Fibroblast of skin of left biceps (primary cell): ENCODE data around the gene NAV3.

Source experiments
- DNase-seq, 2 experiments: peaks; one replicate each; pipeline ENCODE4 v3.0.0-alpha.2; 2013; ENCODE audit warnings: low read depth in 2 of 2

Gene NAV3

DNA sequence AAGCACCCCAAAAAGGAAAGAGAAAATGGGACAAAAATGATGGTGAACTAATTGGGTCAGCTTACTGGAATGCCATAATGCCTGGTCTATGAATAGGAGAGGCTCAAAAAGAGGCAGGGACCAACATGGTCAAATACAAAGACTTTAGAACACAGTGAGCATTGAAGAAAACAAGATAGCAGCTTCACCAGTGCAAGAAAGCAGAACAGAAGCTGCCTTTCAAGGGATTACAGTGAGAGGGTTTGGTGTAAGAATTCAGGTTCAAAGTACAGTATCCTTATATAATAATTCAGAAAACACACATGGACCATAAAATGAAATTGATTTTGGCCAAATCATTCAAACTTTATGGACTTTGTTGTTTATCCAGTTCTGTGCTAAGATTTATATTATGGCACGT lies 162.1 kb downstream of the NAV3 start:
- no peak for DNase-seq

DNA sequence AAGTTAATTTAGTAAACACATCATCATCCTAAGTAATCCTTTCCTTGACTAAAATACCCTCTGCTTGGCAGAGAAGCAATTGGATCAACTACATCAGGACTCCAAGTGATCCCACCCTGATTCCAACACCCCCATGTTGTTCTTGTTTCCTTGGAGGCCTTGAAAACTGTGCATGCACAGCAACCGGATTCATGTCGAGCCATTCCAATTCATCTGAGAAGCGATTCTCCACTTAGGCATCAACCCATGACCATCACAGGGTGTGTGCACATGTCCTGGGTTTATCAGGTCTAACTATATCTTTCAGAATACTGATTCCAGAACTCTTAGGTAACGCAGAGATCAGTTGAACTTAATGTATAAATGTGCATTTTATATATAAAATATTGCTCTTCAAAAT lies 163.0 kb downstream of the NAV3 start:
- DNase-seq = no peak

DNA sequence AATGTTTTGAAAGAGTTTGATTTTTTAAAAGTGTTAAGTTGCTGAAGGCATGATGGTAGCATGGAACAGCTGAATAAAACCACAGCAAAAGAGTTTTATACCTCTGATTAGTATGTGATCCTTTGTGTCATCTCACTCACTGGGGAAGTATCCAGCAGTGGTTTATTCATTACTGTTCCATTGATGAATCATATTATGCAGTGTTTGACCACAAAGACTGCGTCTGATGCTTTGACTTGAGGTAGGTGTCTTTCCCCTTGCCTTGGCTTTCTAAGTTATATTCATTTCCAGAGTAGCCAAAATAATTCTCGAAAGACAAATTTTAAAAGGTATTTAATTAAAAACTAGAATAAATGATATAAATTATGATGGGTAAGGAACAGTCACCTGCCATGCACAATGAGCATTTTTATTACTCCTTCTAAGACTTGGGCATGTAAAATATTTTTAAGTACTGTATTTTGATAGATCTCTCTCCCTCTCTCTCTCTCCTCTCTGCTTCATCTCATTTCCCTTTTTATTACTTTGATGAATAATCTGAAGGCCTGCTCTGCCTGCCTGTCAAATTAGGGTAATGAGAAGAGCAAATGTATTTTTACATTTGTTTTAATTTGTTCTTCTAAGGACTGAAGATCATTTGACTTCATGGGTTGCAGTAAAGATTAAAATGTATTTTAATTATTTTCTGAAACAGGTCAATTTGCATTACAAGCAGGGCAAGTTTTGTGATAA lies 164.9 kb downstream of the NAV3 start:
- peak; percentile 53 to 54 for DNase-seq

DNA sequence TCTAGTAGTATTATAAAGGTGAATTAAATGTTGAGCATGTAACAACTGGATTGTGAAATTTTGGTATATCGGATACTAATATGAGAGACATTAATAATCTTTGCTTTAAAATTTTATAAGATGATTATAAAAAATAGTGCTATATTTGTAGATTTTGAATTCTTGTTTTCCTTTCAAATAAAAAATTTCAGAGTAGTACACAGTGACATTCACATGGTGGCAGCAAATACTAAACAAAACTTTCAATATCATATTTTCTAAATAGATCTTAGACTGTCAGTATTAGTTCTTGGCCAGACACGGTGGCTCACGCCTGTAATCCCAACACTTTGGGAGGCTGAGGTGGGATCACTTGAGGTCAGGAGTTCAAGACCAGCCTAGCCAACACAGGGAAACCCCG lies 166.0 kb downstream of the NAV3 start:
- DNase-seq = no peak

DNA sequence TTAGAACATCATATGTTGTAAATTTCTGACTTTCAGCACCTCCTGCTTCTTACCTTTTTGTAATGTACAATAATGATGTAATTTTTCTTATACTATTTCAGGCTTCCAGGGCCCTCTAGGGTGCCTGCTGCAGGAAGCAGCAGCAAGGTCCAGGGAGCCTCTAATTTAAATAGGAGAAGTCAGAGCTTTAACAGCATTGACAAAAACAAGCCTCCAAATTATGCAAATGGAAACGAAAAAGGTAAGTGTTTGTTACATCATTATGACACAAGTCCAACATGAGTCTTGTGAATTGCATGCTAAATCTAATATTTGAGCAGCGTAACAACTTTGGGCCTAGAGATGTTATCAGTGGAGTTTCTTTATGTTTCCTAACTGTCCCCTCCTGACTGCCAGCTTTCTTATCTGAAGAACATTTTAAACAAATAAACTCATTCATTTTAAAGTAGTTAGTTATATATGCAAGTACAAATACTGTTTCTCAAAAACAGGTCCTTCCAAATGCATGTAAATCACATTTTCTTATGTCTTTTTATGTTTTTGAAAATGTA lies 167.6 kb downstream of the NAV3 start:
- no peak for DNase-seq

DNA sequence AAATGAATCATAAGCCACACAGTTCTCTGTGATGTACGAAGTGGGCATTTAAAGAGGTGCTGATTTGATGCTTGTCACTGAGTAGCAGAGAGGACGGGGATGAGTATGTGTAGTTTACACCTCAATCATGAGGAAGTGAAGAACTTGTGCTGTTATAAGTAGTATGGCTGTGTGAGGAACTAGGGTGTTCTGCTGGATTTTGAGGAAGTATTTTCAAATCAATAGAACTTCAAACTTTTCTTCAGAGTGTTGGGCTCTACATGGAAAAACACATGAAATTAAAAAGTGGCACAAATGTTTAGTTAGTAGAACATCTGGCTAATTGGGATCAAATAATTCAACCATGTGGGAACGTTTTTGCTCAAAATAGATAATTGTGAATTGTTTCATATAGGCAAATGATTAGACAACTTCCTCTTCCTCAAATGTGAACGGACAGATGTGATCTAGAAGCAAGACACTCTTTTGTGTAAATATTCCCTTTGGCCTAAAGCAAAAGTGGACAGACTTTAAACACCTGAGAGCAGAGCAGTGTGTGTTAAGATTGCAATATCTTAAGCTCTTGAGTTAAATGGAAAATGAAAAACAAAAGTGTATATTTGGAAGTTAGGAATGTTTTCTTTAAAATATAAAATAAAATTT lies 168.5 kb downstream of the NAV3 start:
- no peak for DNase-seq

DNA sequence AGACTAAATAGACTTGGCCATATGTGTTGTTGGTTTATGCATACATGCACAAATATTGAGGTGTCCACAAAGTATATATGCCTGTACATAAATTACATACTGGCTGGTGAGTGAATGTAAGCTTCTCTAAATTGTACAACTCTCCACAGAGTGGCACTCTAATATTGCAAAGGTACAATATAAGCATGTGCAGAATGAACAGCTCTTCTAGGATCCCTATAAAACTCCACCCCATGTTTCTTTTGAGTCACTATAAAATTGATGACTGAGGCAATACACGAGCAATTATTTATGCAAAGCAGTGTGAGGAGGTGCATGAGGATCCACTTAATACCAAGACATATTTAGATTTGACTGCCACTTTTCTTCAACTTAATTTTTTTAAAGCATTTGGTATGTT lies 172.2 kb downstream of the NAV3 start:
- no peak for DNase-seq

DNA sequence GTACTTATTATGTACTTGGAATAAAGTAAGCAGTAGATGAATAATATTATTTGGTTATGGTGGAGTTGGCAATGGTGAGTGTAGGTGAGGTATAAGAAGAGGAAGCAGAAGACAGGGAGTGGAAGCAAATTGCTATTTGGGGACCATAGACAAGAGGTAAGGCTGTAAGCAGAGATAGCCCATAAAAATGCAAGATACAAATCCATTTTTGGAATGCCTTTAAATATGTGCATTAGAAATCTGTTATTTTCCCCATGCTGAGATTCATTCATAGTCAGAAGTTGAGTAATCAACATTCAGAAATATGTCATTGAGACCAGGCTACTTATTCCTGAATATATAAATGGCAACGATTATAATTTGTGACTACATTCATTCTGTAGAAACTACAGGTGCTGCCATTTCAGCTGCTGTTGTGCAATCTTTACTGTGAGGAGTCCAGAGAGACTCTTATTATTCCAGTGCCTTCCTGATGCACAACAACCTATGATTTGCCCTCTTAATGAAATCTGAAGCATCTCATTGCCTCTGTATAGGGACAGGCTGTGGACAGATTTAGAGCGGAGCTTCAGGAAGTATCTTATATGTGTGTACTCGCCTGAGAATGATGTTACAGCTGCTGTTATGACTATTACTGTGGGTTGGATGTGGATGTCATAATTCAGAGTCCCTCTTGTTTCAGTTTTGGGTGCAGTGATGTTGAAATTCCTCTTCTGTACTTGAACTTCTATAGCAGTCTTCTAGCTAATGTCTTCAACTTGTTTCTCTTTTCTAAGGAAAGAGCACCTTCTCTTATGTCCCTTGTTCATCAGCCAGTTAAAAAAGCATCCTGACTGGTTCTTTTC lies 173.8 kb downstream of the NAV3 start:
- DNase-seq = no peak

DNA sequence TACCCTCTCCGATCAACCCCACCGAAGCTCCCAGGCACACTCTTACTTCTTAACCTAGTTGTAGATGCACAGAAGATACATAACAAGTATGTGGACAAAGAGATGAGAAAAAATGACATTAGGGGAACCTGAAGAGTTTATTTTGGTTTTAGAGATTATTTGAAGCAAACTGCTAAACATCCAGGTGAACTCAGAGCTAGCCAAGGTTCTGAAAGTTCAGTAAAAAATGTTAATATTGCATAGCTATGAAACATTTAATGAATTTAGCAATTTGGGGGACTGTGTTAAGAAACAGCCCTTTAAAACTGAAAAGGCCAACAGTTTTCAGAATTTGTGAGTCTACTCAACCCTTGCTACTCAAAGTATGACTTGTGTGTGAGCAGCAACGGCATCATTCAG lies 174.4 kb downstream of the NAV3 start:
- no peak for DNase-seq

DNA sequence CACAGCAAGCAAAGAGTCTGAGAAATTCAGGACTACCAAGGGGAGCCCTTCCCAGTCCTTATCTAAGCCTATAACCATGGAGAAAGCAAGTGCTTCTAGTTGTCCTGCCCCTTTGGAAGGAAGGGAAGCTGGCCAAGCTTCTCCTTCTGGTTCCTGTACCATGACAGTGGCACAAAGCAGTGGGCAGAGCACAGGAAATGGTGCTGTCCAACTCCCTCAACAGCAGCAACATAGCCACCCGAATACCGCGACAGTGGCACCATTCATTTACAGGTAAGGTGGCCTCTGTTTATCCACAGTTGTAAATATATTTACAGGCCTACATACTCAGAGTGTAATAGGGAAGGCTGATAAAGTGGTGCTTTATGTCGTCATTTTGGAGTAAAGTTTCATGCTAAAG lies 176.5 kb downstream of the NAV3 start:
- DNase-seq = no peak

DNA sequence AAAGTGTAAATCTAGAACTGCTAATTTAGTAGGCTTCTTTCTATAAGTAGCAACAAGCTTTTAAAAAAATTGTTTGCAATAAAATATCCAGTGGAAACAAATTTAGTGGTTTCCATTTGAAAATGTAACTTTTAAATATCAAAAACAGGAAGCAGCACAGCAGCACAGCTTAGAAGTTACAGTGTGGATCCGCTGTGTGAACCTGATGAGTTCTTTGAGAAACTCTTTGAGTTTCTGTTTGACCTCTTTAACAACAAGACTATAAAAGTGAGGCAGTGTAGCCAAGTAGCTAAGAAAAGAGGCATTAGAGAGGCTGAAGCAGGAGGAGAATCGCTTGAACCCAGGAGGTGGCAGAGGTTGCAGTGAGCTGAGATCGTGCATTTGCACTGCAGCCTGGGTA lies 178.3 kb downstream of the NAV3 start:
- no peak for DNase-seq

DNA sequence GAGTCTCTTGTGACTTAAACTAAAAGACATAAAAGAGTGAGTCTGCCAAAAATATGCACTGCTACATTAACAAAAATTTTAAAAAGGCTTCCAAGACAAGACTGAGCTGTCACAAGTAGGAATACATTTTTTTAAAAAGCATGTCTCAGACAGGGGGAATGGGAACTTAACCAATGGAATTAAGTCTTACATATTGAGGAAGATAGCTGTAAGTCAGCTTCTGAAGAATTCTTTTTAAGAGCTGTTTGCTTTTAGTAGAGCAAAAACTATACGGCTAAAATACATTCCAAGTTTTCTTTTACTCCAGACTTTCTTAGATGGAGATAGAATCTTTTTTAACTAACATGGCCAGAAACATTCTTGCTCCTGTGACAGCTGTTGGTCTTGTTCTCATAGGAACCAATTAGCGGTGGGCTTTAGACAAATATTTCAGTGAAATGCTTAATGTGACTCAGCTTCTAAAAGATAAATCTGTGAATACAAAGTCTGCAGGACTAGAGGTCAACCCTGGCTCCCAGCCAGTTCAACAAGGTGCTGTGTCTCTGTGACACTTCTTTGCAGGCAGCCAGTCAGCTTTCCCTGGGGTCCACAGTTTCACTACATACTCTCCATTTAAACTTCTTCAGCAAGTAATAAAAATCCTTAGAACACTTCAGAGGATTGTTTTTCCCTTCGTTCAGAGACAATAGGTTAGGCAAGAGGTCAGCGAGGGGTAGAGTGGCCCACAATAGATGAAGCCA lies 187.6 kb downstream of the NAV3 start:
- DNase-seq = no peak

DNA sequence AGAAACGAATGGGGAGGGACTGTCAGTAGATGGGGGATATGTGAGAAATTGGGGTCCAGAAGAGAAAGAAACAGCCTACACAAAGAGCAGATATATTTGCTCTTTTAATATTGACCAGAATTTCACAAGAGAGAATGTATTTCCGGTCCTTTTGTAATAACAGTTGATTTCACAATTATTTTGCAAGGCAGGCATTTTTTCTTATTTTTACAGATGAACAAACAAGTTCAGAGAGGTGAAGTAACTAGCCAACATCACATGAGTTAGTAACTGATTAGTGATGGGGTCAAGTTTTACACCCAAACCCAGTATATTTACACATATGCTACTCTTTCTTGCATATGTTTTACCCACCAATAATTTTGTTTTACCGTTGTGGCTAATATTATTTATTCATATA lies 188.2 kb downstream of the NAV3 start:
- DNase-seq = no peak

DNA sequence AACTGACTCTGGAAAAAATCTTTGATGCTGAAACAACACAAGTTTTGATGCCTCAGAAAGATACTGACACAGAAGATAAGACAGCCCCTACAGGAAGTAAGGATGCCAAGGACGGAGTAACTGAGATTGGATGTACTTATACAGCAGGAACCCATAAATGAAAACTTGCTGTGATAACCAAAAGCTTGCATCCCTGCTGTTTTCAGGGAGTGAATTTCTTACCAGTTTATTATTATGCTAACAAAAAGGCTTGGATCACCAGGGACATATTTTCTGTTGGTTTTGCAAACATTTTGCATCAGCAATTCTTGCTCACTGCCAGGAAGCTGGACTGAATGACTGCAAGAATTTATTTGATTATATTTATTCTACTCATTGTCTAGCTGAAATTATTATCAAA lies 197.7 kb downstream of the NAV3 start:
- DNase-seq = no peak

DNA sequence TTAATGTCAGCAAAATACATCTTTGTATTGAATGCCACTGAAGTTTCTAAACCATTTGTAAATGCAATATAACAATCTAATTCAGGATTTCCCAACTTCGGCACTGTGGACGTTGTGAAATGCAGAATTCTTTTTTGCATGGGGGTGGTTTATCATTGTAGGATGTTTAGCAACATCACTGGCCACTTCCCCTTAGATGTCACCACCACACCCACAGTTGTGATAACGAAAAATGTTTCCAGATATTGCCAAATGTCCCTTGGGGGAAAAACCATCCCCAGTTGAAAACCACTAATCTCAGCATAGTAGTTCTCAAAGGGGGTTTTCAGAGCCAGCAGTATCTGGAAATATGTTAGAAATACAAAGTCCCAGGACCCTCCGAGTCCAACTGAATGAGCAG lies 203.3 kb downstream of the NAV3 start:
- peak; percentile 39 to 47 for DNase-seq

DNA sequence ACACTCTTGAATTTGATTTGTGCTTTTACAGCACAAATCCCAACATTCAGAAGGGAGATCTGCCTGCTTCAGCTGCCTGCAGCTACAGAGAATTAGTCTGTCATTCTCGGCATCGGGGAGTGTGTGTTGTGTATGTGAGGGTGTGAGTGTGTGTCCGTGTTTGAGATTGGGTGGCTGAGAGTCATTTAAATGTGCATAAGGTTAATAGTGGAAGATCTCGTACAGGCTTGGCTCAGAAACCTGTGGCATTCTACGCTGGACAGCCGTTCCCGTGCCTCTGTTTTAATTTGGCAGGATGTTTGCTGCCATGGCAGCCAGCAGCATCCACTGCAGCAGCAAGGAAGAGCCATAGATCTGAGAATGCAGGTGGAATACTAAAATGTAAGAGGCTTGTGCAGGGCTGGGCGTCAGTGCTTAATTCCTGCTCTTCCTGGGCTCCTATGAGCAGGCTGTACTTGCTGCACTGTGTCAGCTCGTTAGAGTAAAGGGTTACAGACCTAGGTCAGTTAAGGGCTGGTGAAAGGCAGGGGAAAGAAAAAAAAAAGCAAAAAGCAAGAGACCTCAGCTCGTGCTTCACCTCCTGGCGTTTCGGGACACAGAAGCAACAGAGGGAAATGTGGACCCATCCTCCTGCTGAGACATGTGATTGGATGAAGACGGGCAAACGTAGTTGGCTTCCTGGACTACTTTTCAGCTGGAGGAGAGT lies 205.4 kb downstream of the NAV3 start:
- DNase-seq = no peak

DNA sequence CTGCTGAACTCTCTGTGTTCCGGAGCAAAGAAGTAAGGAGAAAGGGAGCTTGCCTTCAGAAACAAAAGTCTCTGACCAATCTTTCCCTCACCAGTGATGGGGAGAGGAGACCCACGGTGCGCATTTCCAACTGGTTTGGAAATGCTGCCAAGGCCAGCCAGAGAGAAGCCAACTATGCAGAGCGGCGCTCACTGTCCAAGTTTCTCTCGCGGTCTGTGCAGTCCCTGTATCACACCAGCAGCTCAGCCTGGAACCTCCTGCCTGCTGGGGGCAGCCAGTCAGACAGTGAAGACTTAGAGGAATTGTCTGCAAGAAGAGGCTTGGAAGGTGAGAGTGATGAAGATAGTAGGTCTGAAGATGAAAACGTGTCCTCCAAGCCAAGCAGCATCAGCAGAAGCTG lies 206.2 kb downstream of the NAV3 start:
- DNase-seq = no peak

DNA sequence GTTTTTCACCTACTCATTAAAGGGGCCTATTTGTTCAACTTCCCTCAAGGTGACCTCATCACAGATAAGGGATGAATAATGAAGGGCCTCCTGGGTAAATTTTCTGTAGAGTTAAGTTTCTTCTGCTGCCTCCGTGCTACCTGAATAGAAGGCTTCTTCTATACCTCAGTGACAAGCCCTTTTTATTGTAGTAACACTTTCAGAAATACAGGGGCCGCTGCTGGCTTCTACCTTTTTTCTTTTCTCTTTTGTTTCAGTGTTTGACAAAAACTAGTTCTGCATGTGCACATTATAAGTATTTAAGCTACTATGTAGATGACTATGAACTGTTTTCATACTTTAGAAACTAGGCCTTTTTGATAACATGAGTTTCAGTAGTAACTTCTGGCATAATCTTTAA lies 207.0 kb downstream of the NAV3 start:
- DNase-seq = no peak

DNA sequence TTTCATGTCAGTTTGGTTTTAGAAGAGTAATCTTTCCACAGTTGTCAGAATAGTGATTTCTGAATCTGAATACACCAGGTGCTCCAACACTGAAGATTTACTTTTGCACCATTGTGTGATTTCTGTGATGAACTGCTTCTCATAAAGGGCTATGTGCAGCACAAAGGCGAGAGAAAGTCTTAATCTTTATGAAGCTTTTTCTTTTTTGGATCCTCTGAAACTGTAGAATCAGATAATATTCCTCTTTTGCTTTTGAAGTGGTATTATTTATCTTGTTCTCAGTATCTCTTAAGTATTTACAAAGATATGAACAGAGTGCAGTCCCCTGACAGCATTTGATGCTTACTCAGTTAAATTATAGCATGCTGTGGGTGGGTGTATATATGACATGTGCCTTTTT lies 207.8 kb downstream of the NAV3 start:
- DNase-seq = no peak

DNA sequence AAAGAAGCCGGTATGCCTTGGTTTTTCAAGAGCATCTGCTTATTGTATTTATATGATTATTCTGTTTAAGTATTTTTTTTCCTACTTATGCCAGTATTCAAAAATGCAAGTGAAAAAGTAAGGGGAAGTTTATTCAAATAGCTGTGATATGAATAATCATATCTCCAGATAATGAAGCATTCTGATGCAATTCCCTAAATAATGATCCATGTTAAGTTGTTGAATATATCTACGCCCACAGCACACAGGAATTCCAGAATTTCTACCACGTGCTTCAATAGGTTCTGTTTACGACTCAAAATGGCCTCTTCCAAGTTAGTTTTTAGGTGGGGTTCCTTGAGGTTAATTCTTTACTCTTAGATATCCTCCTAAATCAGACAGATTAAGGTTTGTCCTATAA lies 208.3 kb downstream of the NAV3 start:
- no peak for DNase-seq

DNA sequence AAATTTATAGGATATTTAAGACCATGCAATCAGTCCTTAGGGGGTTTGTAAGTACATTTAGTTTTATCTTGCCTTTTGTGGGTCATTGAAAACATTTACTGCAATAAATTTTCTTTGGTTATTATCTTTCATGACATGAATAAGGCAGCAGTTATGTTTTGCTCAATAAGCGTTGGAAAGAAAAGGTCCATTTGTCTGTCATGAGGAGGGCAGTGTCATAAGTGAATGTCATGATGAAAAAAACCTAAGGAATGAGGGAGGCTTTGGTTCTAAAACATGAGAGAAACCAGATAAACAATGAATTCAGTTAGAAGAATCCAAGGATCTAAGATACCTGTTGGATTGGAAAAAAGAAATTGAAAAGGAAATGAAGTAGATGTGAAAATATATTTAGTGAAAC lies 209.4 kb downstream of the NAV3 start:
- DNase-seq = no peak
